ENCODE measurements around the gene DDX3X. TPM values are rescaled to one million over a fixed set of nuclear protein-coding genes. Genes with fewer than 3 reads are reported as not detected.
A peak's percentile ranks its signal among the peaks of the same experiment; 100 is the strongest.

DDX3X gene
- total and polyA plus RNA-seq, 2 of the 13 experiments (the other 11 are each of a cell fraction or from before 2014, with no cell fraction given), result 53.5 to 239 TPM

DNA sequence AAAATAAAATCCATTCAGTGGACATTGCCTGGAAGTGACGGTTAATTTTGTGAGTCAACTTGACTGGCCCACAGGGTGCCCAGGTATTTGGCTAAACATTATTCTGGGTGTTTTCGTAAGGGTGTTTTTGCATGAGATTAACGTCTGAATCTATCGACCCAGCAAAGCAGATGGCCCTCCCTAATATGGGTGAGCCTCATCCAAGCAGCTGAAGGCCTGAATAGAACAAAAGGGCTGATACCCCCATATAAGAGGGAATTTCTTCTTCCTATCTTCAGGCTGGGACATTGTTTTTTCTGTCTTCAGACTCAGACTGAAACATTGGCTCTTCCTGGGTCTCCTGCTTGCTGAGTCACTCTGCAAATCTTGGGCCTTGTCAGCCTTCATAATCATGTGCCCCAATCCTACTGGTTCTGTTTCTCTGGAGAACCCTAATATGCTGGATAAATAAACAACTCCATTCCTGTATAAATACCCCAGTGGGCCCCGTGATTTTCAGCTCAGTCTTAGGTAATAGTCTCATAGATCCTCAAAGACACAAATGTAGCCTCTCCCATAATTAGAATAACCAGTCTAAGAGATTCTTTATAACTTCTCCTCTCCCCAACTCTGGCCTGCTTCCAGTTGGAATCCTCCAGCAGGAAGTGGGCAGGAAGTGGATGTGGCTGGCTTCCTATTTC lies 33.1 kb upstream of the DDX3X start:
- intact Hi-C loops (cut with micrococcal nuclease; ENCODE audit: unreplicated experiment) (no loop called here), in situ Hi-C loops (cut with HindIII; ENCODE audit: extremely low pct_ligation_motif_present, low pct_unique_long_range_greater_than_20kb) (no loop called here)
- no peak for FAIRE-seq
- Histone ChIP-seq H2AFZ (ENCODE audit: low read length) (no peak overlapping the region), H3K79me2 (ENCODE audit: insufficient read depth, low read length) (no peaks in the 10 kb centered on the region), H3K4me2 (ENCODE audit: low read depth, low read length) (0 out of 2 replicates have a peak overlapping the region, but pooled peaks have one; percentile 0), H3K4me1 (ENCODE audit: insufficient read depth, low read length) (no peaks in the 10 kb centered on the region), H3K27me3 (ENCODE audit: control insufficient read depth in 1 of 2, insufficient read depth in 2 of 2, low read length in 2 of 2) (no peaks in the 10 kb centered on the region), H3K9me3 (ENCODE audit: low read length) (no peaks in the 10 kb centered on the region), H3K4me3 (replicated peaks in 1 of 3; ENCODE audit: insufficient read depth in 1 of 3, low read depth in 2 of 3, low read length in 3 of 3) (no peak overlapping the region), H3K27ac (ENCODE audit: extremely low read length, insufficient read depth, low read length) (no peak overlapping the region), H4K20me1 (ENCODE audit: insufficient read depth, low read length) (no peaks in the 10 kb centered on the region), H3K9ac (ENCODE audit: insufficient read depth, low read depth, low read length) (no peak overlapping the region), H3K36me3 (replicated peaks in 1 of 2; ENCODE audit: control insufficient read depth in 1 of 2, insufficient read depth in 2 of 2, low read length in 2 of 2) (no peaks in the 10 kb centered on the region)
- no peak for DNase-seq (ENCODE audit: low spot score)
- CTCF ChIA-PET (ENCODE audit: low intra/inter-chr PET ratio, low total read pairs), result no interaction called here
- WGBS (ENCODE audit: low lambda C conversion rate), result 53% methylated on average over 3 of the region's 5 CpGs
- POLR2A ChIA-PET, result no interaction called here
- TF ChIP-seq, protein P1, sequence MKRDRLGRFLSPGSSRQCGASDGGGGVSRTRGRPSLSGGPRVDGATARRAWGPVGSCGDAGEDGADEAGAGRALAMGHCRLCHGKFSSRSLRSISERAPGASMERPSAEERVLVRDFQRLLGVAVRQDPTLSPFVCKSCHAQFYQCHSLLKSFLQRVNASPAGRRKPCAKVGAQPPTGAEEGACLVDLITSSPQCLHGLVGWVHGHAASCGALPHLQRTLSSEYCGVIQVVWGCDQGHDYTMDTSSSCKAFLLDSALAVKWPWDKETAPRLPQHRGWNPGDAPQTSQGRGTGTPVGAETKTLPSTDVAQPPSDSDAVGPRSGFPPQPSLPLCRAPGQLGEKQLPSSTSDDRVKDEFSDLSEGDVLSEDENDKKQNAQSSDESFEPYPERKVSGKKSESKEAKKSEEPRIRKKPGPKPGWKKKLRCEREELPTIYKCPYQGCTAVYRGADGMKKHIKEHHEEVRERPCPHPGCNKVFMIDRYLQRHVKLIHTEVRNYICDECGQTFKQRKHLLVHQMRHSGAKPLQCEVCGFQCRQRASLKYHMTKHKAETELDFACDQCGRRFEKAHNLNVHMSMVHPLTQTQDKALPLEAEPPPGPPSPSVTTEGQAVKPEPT (CRISPR knock-in tag; IDR thresholded peaks at IDR 0.05; ENCODE audit: low read depth), result no peak
- TF ChIP-seq TBP (CRISPR knock-in tag; IDR thresholded peaks at IDR 0.05) (no peak), GABPA (IDR thresholded peaks at IDR 0.05; ENCODE audit: low read depth, low read length) (no peak), GABPA (CRISPR knock-in tag; IDR thresholded peaks at IDR 0.05; ENCODE audit: low read depth) (peak; percentile 51; the same call in 1 of the 2 replicates), RFX3 (CRISPR knock-in tag; IDR thresholded peaks at IDR 0.05) (no peak), ZNF670 (CRISPR knock-in tag; IDR thresholded peaks at IDR 0.05; ENCODE audit: borderline replicate concordance) (no peak)
- no TSS peak for BruUV-seq (replicated peaks)
- ATAC-seq, result no peak

DNA sequence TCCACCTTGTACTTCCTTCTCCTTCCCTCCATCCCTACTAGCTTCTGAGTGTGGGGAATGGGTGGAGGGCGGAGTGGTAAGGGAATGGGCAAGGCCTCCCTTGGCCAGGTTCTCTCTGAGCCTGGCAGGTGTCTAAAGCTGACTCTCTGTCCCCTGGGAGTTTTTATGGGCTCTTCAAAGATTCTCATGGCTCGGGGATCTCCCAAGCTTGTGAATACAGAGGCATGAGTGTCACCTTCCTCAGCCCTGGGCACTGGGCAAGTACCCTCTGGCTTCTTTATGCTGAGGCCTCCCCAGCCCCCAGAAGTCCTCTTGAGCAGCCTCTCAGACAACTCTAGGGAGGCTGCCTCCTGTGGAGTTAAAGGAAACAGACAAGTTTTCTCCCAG lies 32.5 kb upstream of the DDX3X start:
- Histone ChIP-seq H3K27ac (ENCODE audit: extremely low read length, insufficient read depth, low read length) (no peak overlapping the region), H3K27me3 (ENCODE audit: control insufficient read depth in 1 of 2, insufficient read depth in 2 of 2, low read length in 2 of 2) (no peaks in the 10 kb centered on the region), H3K36me3 (replicated peaks in 1 of 2; ENCODE audit: control insufficient read depth in 1 of 2, insufficient read depth in 2 of 2, low read length in 2 of 2) (no peaks in the 10 kb centered on the region), H3K9me3 (ENCODE audit: low read length) (no peaks in the 10 kb centered on the region), H3K4me1 (ENCODE audit: insufficient read depth, low read length) (no peaks in the 10 kb centered on the region), H3K9ac (ENCODE audit: insufficient read depth, low read depth, low read length) (no peak overlapping the region), H4K20me1 (ENCODE audit: insufficient read depth, low read length) (no peaks in the 10 kb centered on the region), H3K4me3 (replicated peaks in 1 of 3; ENCODE audit: insufficient read depth in 1 of 3, low read depth in 2 of 3, low read length in 3 of 3) (no peak overlapping the region), H3K4me2 (ENCODE audit: low read depth, low read length) (no peak overlapping the region), H2AFZ (ENCODE audit: low read length) (no peak overlapping the region), H3K79me2 (ENCODE audit: insufficient read depth, low read length) (no peaks in the 10 kb centered on the region)
- POLR2A ChIA-PET, result no interaction called here
- DNase-seq (ENCODE audit: low spot score), result no peak
- no peak for FAIRE-seq
- CTCF ChIA-PET (ENCODE audit: low intra/inter-chr PET ratio, low total read pairs), result no interaction called here
- WGBS (ENCODE audit: low lambda C conversion rate), result 0% methylated on average over 1 of the region's 2 CpGs
- in situ Hi-C loops (cut with HindIII; ENCODE audit: extremely low pct_ligation_motif_present, low pct_unique_long_range_greater_than_20kb) (no loop called here), intact Hi-C loops (cut with micrococcal nuclease; ENCODE audit: unreplicated experiment) (no loop called here)
- no peak for ATAC-seq
- no TSS peak for BruUV-seq (replicated peaks)
- TF ChIP-seq ZNF773 (CRISPR knock-in tag; IDR thresholded peaks at IDR 0.05; ENCODE audit: borderline replicate concordance) (no peak), ZNF782 (CRISPR knock-in tag; IDR thresholded peaks at IDR 0.05; ENCODE audit: borderline replicate concordance) (no peak), HOXD1 (CRISPR knock-in tag; IDR thresholded peaks at IDR 0.05) (no peak), SMAD3 (CRISPR knock-in tag; IDR thresholded peaks at IDR 0.05) (no peak), ZZZ3 (CRISPR knock-in tag; IDR thresholded peaks at IDR 0.05; ENCODE audit: borderline replicate concordance) (no peak), AKAP8 (CRISPR knock-in tag; IDR thresholded peaks at IDR 0.05) (no peak), CC2D1A (CRISPR knock-in tag; IDR thresholded peaks at IDR 0.05) (no peak), REL (CRISPR knock-in tag; conservative IDR thresholded peaks at IDR 0.05) (no peak)
- TF ChIP-seq, protein P2, sequence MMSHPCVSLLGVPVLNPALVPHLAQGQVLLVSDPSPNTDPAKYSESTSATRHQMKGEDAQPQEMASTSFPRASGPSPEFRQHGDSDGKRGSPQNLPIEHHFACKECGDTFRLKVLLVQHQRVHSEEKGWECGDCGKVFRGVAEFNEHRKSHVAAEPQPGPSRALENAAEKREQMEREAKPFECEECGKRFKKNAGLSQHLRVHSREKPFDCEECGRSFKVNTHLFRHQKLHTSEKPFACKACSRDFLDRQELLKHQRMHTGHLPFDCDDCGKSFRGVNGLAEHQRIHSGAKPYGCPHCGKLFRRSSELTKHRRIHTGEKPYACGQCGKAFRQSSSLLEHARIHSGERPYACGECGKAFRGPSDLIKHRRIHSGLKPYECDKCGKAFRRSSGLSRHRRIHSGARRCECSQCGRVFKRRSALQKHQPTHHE (CRISPR knock-in tag; IDR thresholded peaks at IDR 0.05; ENCODE audit: borderline replicate concordance), result no peak
- TF ChIP-seq, protein P3, sequence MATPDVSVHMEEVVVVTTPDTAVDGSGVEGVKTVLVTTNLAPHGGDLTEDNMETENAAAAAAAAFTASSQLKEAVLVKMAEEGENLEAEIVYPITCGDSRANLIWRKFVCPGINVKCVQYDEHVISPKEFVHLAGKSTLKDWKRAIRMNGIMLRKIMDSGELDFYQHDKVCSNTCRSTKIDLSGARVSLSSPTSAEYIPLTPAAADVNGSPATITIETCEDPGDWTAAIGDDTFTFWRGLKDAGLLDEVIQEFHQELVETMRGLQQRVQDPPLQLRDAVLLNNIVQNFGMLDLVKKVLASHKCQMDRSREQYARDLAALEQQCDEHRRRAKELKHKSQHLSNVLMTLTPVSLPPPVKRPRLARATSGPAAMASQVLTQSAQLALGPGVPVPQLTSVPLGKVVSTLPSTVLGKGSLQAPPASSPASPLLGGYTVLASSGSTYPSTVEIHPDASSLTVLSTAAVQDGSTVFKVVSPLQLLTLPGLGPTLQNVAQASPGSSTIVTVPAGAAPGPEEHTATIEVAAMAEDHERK (CRISPR knock-in tag; IDR thresholded peaks at IDR 0.05; ENCODE audit: low read depth), result no peak

Data from HepG2 (cell line).